NT2/D1 (cell line): ENCODE measurements around the gene MUSK.

Source experiments
- SUZ12 ChIP-seq: IDR thresholded peaks from 2 replicates; pipeline ENCODE4 v1.6.1; 2011; ENCODE audit not compliant: insufficient read length, insufficient read depth; ENCODE audit errors: extremely low read depth
- YY1 ChIP-seq: IDR thresholded peaks from 2 replicates; pipeline ENCODE4 v1.6.1; 2011; ENCODE audit not compliant: insufficient read length, insufficient read depth
- ZNF274 ChIP-seq: IDR thresholded peaks from 2 replicates; pipeline ENCODE4 v1.6.1; 2011; ENCODE audit warnings: mild to moderate bottlenecking, low read depth, low read length

DNA sequence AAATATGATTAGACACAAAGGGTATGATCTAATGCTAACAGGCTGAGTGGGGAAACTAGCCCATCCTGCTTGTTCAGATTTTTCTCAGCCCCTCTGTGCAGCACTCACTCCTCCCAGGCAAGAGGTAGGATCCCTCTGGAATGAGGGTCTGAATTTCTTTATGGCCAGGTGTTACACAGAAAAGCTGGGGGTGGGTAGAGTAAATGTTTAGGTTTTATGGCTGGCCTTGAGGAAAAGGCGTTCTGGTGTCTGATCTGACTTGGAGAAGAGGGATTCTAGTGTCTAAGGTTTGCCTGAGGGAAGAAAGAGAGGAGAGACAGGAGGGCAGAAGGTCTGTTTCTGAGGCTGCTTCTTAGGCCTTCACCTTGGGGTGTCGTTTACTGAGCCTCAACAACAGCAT lies 97.3 kb downstream of the MUSK start:
- no peak for TF ChIP-seq YY1
- no peak for TF ChIP-seq ZNF274
- TF ChIP-seq SUZ12 = no peak
